Measurements from ENCODE around the gene DMWD.
A peak's percentile ranks its signal among the peaks of the same experiment; 100 is the strongest.

Gene DMWD

GRCh38 chr19:45766869-45767346, 25.7 kb downstream of the DMWD start:
- no peak for TF ChIP-seq EZH2 (IDR thresholded peaks at IDR 0.05; ENCODE audit: borderline replicate concordance, low read depth, low read length, severe bottlenecking)
- TF ChIP-seq CTCF (IDR thresholded peaks at IDR 0.05; ENCODE audit: borderline replicate concordance, extremely low read depth, low read length, poor library complexity, severe bottlenecking) = no peak
- no peaks in the 10 kb centered on the region for H3K79me2 ChIP-seq (ENCODE audit: insufficient read depth, low read length)
- H3K27ac ChIP-seq (ENCODE audit: low read length) = no peak overlapping the region
- no peak overlapping the region for H2AFZ ChIP-seq (ENCODE audit: low read depth, low read length)
- H3K4me3 ChIP-seq (ENCODE audit: low read depth in 1 of 2, low read length in 2 of 2) = no peak overlapping the region
- no peaks in the 10 kb centered on the region for H3K27me3 ChIP-seq (ENCODE audit: insufficient read depth, low read length, poor library complexity)
- H3K9me3 ChIP-seq (ENCODE audit: insufficient read depth, low read length, severe bottlenecking) = no peaks in the 10 kb centered on the region
- peaks cover 26% of the 10 kb centered on the region for H3K4me1 ChIP-seq (ENCODE audit: insufficient read depth, low read length)
- no peak overlapping the region for H3K9ac ChIP-seq (ENCODE audit: low read depth, low read length)
- DNase-seq (no peak), ATAC-seq (ENCODE audit: insufficient read depth, low read depth) (no peak)
- peak overlapping the region; percentile 86; the same call in 1 of the 2 replicates for H3K4me2 ChIP-seq (ENCODE audit: insufficient read depth, low read length)
- H4K20me1 ChIP-seq (ENCODE audit: insufficient read depth, low read length) = 0 out of 2 replicates have a peak, but pooled peaks cover 2% of the 10 kb centered on the region
- peaks cover 2% of the 10 kb centered on the region; the same call in 1 of the 2 replicates for H3K36me3 ChIP-seq (ENCODE audit: insufficient read depth, low read length)

GRCh38 chr19:45766296-45766868, 26.3 kb downstream of the DMWD start:
- H3K9ac ChIP-seq (ENCODE audit: low read depth, low read length) = no peak overlapping the region
- TF ChIP-seq EZH2 (IDR thresholded peaks at IDR 0.05; ENCODE audit: borderline replicate concordance, low read depth, low read length, severe bottlenecking) (no peak), CTCF (IDR thresholded peaks at IDR 0.05; ENCODE audit: borderline replicate concordance, extremely low read depth, low read length, poor library complexity, severe bottlenecking) (no peak)
- ATAC-seq (ENCODE audit: insufficient read depth, low read depth) (no peak), DNase-seq (no peak)
- H3K79me2 ChIP-seq (ENCODE audit: insufficient read depth, low read length) = no peaks in the 10 kb centered on the region
- H3K27ac ChIP-seq (ENCODE audit: low read length) = no peak overlapping the region
- H3K9me3 ChIP-seq (ENCODE audit: insufficient read depth, low read length, severe bottlenecking) = no peaks in the 10 kb centered on the region
- no peaks in the 10 kb centered on the region for H3K27me3 ChIP-seq (ENCODE audit: insufficient read depth, low read length, poor library complexity)
- no peak overlapping the region for H3K4me2 ChIP-seq (ENCODE audit: insufficient read depth, low read length)
- no peak overlapping the region for H2AFZ ChIP-seq (ENCODE audit: low read depth, low read length)
- peaks cover 26% of the 10 kb centered on the region for H3K4me1 ChIP-seq (ENCODE audit: insufficient read depth, low read length)
- H4K20me1 ChIP-seq (ENCODE audit: insufficient read depth, low read length) = 0 out of 2 replicates have a peak, but pooled peaks cover 2% of the 10 kb centered on the region
- H3K4me3 ChIP-seq (ENCODE audit: low read depth in 1 of 2, low read length in 2 of 2) = no peak overlapping the region
- peaks cover under 1% of the 10 kb centered on the region; the same call in 1 of the 2 replicates for H3K36me3 ChIP-seq (ENCODE audit: insufficient read depth, low read length)

GRCh38 chr19:45765702-45766295, 26.8 kb downstream of the DMWD start:
- Histone ChIP-seq H3K79me2 (ENCODE audit: insufficient read depth, low read length) (no peaks in the 10 kb centered on the region), H3K27me3 (ENCODE audit: insufficient read depth, low read length, poor library complexity) (no peaks in the 10 kb centered on the region), H3K27ac (ENCODE audit: low read length) (no peak overlapping the region), H2AFZ (ENCODE audit: low read depth, low read length) (no peak overlapping the region), H3K4me2 (ENCODE audit: insufficient read depth, low read length) (no peak overlapping the region), H3K9me3 (ENCODE audit: insufficient read depth, low read length, severe bottlenecking) (no peaks in the 10 kb centered on the region), H4K20me1 (ENCODE audit: insufficient read depth, low read length) (0 out of 2 replicates have a peak, but pooled peaks cover 2% of the 10 kb centered on the region), H3K4me1 (ENCODE audit: insufficient read depth, low read length) (peaks cover 24% of the 10 kb centered on the region), H3K36me3 (ENCODE audit: insufficient read depth, low read length) (no peaks in the 10 kb centered on the region), H3K4me3 (ENCODE audit: low read depth in 1 of 2, low read length in 2 of 2) (no peak overlapping the region), H3K9ac (ENCODE audit: low read depth, low read length) (no peak overlapping the region)
- TF ChIP-seq CTCF (IDR thresholded peaks at IDR 0.05; ENCODE audit: borderline replicate concordance, extremely low read depth, low read length, poor library complexity, severe bottlenecking) (no peak), EZH2 (IDR thresholded peaks at IDR 0.05; ENCODE audit: borderline replicate concordance, low read depth, low read length, severe bottlenecking) (no peak)
- ATAC-seq (ENCODE audit: insufficient read depth, low read depth) = no peak
- no peak for DNase-seq
